Measurements from ENCODE around the gene CHD9.

Gene CHD9

DNA sequence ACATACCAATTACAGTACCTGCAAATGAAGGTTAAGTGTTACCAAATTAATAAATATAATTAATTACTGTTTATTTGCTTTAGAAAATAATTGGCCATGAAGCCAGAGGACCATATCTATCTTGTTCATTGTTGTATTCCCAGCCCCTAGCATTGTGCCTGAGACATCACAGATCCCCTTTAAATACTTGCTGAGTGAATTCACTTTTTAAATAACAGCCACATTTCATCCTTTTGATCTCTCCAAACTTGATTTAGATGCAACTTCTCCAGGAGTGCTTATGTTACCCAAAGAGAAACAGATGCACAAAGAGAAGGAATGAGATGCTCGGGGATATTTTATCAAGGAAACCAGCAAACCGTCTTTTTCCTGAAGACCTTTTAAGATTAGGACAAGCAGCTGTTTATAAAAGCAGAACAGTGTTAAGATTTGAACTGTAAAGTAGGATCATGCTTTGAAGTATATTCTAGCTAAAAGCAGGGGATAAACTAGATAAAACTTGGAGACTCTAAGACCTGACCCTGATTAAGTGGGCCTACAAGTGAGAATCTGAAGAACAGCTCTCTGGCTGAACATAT is 66.3 kb downstream of the CHD9 start:
- no peak for TF ChIP-seq JUND (IDR thresholded peaks at IDR 0.05; ENCODE audit: low read depth)
- DNase-seq (ENCODE audit: low read depth in 1 of 2, low spot score in 1 of 2) = no peak
- in situ Hi-C loops (cut with HindIII; ENCODE audit: low pct_unique_long_range_greater_than_20kb, low sequenced_read_pairs) = no loop called here

DNA sequence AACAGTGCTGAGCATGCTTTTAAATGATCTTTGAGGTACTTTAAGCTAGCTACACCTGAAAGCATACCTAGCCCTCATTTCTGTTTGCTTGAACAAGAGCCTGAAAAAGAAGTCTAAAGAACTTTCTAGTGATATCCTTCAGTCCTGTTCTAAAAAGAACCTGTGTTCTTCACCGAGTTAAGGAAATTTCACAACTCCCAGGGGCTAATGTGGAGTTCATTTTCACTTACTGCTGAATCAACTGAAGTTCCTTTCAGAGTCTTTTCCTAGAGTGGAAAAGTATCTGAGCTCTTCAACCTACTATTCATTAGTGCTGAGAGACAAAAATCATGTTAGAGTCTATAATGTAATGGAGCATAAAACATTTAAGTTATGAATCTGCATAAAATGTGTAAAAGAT is 66.9 kb downstream of the CHD9 start:
- no peak for TF ChIP-seq JUND (IDR thresholded peaks at IDR 0.05; ENCODE audit: low read depth)
- in situ Hi-C loops (cut with HindIII; ENCODE audit: low pct_unique_long_range_greater_than_20kb, low sequenced_read_pairs) = no loop called here
- no peak for DNase-seq (ENCODE audit: low read depth in 1 of 2, low spot score in 1 of 2)

DNA sequence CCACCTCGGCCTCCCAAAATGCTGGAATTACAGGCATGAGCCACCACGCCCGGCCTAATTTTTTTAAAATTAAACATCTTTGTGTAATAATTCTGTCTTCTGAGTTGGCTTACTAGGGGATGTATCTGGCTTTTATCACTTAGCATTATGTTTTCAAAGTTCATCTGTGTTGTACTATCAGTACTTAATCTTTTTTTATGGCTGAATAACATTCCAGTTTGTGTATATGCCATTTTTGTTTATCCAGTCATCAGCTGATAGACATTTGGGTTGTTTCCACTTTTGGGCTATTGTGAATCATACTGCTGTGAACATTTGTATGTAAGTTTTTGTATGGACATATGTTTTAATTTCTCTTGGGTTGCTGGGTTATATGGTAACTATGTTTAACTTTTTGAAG is 69.0 kb downstream of the CHD9 start:
- in situ Hi-C loops (cut with HindIII; ENCODE audit: low pct_unique_long_range_greater_than_20kb, low sequenced_read_pairs) = no loop called here
- TF ChIP-seq JUND (IDR thresholded peaks at IDR 0.05; ENCODE audit: low read depth) = no peak

DNA sequence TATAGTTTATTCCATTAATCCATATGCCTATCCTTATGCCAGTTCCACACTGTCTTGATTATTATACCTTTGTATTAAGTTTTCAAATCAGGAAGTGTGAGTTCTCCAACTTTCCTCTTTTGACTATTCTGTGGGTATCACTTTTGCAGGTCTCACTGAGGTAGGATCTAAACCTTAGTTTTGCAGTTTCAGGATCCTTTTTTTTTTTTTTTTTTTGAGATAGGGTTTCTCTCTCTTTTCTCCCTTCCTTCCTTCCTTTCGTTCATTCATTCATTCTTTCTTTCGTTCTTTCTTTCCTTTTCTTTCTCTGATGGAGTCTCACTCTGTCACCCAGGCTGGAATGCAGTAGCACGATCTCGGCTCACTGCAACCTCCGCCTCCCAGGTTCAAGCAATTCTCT is 71.6 kb downstream of the CHD9 start:
- in situ Hi-C loops (cut with HindIII; ENCODE audit: low pct_unique_long_range_greater_than_20kb, low sequenced_read_pairs) = no loop called here
- no peak for DNase-seq (ENCODE audit: low read depth in 1 of 2, low spot score in 1 of 2)
- TF ChIP-seq JUND (IDR thresholded peaks at IDR 0.05; ENCODE audit: low read depth) = no peak

More for the DNA sequence above, 69.0 kb downstream of the CHD9 start:
- no peak for DNase-seq (ENCODE audit: low read depth in 1 of 2, low spot score in 1 of 2)

DNA sequence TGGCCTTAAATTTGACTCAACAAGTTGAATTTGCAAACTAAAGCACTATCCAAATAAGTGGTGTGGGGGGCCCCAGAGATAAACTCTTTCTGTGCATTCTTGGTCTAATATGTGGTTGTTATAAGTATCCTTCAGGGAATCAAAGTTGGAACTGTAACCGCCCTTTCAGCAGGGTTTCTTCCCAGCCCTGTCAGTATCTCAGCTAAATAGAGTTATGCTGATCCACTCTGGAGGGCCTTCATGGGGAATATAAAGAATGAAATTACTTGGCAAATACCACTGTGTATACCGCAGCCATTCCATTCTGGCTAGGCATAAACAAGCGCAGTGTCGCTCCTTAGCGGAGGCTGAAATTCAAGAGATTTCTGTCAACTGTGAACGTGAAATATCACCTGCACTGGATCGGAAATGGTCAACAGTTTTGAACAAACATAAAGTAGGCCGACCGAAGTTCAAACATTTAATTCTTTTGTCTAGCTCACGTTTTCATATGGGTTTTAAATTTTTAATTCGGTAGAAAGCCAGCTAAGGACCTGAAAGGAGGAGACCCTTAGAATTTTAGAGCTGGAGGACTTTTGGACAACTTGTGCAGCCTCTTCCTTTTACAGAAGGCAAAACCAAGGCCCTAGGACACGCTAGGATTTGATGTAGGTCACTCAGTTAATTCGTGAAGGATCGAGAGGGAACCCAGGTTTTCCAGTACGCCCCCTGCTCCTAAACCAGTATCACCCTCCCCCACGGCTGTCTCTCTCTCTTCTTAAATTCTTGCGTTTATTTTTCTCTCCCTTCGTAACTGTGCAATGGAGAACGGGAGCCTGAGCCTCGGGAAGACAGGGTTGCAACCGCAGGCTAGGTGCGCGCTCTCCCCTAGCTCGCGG is 74.7 kb downstream of the CHD9 start:
- DNase-seq (ENCODE audit: low read depth in 1 of 2, low spot score in 1 of 2) = peak in 1 of 2 experiments; percentile 12
- in situ Hi-C loops (cut with HindIII; ENCODE audit: low pct_unique_long_range_greater_than_20kb, low sequenced_read_pairs) = no loop called here
- no peak for TF ChIP-seq JUND (IDR thresholded peaks at IDR 0.05; ENCODE audit: low read depth)

DNA sequence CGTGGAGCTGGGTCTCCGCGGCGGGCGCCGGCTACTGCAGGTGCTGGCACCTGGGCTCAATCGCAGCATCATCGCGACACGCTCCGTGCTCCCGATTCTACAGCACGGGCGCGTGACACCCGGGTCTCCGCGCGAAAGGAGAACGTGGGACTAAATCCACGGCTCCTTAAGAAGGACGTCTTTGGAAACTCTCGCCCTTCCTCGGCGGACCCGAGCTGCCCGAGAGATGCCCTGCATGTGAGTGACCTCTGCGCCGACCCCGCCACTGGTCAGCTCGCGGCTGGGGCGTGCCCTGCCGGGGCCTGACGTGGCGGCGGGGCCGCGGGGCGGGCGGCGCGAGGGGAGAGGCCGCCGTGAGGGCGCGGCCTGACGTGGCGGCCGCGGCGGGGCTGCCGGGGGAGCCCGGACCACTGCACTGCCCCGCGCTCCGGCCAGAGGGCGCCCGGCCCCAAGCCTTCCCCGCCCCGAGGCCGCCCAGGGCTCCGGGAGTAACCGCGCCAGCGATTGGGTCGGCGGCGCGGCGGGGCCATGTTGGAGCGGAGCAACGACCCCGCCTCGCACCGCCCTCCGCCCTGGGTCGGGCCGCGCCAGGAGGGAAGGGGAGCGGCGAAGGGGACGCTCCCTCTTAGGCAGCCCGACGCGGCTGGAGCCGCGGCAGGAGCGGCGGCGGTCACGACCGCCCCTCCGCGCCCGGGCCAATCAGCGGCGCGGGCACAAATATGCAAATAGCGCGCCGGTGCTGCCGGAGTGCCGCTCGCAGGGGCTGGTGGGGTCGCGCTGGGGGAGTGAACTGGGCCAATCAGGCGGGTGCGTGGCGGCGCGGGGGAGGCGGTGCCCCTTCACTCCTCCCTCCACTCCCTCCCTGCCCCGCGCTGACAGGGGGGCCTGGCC is 75.6 kb downstream of the CHD9 start:
- peak; percentile 95 to 96 for DNase-seq (ENCODE audit: low read depth in 1 of 2, low spot score in 1 of 2)
- no peak for TF ChIP-seq JUND (IDR thresholded peaks at IDR 0.05; ENCODE audit: low read depth)
- in situ Hi-C loops (cut with HindIII; ENCODE audit: low pct_unique_long_range_greater_than_20kb, low sequenced_read_pairs) = no loop called here

DNA sequence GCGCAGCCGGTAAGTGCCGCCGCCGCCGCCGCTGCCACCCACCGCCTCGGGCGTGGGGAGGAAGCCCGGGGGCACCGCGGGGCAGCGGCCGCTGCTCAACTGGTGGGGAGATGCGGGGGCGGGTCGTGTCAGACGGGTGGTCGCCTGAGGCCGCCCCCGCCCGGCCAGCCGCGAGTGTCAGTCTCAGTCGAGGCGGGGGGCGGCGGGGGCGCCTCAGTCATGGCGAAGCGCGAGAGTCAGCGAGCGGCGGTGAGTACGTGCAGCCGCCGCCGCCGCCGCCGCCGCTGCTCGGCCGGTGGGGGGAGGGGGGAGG is 76.2 kb downstream of the CHD9 start:
- DNase-seq (ENCODE audit: low read depth in 1 of 2, low spot score in 1 of 2) = peak in 1 of 2 experiments; percentile 6
- TF ChIP-seq JUND (IDR thresholded peaks at IDR 0.05; ENCODE audit: low read depth) = no peak
- in situ Hi-C loops (cut with HindIII; ENCODE audit: low pct_unique_long_range_greater_than_20kb, low sequenced_read_pairs) = no loop called here

DNA sequence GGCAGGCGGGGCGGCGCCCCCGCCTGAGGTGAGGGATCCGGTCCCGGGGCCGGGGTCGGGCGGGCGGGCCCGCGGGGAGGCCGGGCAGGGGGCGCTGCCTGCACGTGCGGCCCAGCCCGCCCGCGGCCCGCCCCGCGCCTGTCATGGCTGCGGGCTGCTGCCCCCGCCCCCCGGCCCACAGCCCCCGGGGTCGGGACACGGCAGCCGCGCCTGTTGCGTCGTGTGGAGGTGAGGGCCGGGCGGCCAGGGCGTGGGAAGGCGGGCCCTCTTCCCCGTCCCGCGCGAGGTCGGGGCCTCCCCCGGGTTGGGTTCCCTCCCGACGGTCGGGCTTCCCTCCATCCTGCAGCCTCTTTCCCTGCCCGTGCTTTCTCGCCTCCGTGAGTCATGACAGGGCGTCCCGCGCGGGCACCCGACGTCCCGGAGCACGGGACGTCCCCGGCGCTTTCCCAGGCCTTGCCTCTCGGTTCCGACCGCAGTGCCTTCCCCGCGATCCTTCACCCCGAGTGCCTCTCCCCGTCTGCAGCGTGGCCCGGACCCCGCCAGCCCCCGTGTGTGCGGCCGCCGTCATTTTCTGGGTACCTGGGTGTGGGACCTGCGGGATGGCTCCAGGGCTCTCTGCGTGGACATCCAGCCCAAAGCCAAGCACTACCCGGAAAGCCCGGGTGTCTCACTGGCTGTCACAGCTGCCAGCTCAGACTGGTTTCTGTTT is 76.7 kb downstream of the CHD9 start:
- no peak for TF ChIP-seq JUND (IDR thresholded peaks at IDR 0.05; ENCODE audit: low read depth)
- in situ Hi-C loops (cut with HindIII; ENCODE audit: low pct_unique_long_range_greater_than_20kb, low sequenced_read_pairs) = no loop called here
- peak; percentile 30 to 52 for DNase-seq (ENCODE audit: low read depth in 1 of 2, low spot score in 1 of 2)

DNA sequence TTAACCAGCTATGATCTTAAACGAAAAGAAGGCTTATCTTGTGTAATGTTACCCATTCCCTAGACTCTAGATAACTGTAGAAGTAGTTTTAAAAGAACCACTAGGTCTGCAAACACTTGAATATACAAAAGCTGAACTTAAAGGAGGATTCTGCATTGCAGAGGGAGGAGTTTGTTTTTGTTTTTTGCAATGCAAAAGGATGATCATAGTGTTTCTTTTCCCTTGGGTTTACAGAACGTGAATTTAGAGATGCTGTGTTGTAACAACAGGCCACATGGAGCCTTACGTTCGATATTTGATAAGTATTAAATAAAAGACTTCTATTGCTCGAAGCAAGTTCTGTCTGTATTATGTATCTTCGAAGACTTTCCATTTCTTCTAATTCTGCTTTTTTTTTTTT is 77.6 kb downstream of the CHD9 start:
- TF ChIP-seq JUND (IDR thresholded peaks at IDR 0.05; ENCODE audit: low read depth) = no peak
- no peak for DNase-seq (ENCODE audit: low read depth in 1 of 2, low spot score in 1 of 2)
- in situ Hi-C loops (cut with HindIII; ENCODE audit: low pct_unique_long_range_greater_than_20kb, low sequenced_read_pairs) = no loop called here

DNA sequence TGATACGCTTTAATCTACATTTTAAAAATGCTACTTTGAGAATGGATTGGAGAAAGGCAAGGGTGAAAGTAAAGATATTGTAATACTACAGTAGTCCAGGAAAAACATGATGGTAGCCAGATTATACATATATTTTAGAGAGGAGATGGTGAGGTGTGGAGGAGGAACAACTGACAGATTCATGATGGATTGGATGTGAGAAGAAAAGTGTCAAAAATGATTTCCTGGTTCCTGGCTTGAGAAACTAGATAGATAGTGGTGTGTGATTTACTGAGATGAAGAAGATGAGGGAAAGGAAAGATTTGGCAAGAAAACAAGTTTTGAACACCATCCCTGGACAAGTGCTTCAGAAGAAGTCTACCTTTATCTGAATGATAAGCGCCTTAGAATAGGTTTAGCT is 80.5 kb downstream of the CHD9 start:
- in situ Hi-C loops (cut with HindIII; ENCODE audit: low pct_unique_long_range_greater_than_20kb, low sequenced_read_pairs) = no loop called here
- no peak for TF ChIP-seq JUND (IDR thresholded peaks at IDR 0.05; ENCODE audit: low read depth)

DNA sequence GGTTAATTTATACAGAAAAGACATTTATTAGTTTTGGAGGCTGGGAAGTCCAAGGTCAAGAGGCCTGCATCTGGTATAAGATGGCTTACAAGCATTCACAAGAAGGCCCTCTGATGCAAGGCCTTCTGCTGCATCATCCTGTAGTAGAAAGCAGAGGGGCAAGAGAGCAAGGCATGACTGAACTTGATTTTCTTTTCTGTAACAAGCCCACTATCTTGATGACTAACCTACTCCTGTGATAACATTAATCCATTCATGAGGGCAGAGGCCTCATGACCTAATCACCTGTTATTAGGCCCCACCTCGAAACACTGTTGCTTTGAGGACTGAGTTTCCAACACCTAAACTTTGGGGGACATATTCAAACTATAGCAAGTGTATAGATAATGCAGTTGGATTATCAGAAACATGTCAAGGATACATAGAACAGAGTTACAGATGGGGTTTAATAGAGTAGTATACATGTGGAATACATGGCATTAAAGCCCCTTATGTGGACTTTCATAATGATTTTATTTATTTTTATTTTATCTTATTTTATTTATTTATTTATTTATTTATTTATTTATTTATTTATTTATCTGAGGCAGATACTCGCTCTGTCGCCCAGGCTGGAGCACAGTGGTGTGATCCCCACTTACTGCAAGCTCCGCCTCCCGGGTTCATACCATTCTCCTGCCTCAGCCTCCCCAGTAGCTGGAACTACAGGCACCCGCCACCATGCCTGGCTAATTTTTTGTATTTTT is 88.2 kb downstream of the CHD9 start:
- DNase-seq (ENCODE audit: low read depth in 1 of 2, low spot score in 1 of 2) = no peak
- in situ Hi-C loops (cut with HindIII; ENCODE audit: low pct_unique_long_range_greater_than_20kb, low sequenced_read_pairs) = no loop called here
- no peak for TF ChIP-seq JUND (IDR thresholded peaks at IDR 0.05; ENCODE audit: low read depth)

More for the DNA sequence above, 80.5 kb downstream of the CHD9 start:
- no peak for DNase-seq (ENCODE audit: low read depth in 1 of 2, low spot score in 1 of 2)
